IMR-90 (cell line): Measurements from ENCODE around the gene TTC8. TPM values are rescaled to one million over a fixed set of nuclear protein-coding genes. Genes with fewer than 3 reads are reported as not detected.

Experiments used
- ATAC-seq: fragments of 200-7000 bp; cut with Tn5 transposase; 2 replicates; pipeline ENCODE4 v1.9.1; 2020; ENCODE audit warnings: low read depth, mild to moderate bottlenecking, moderate library complexity
- BruUV-seq: library from RNA; stranded (reverse); fragments of 400-500 nt; replicated peaks from 2 replicates; lab custom pipeline; 2021; lab: Mats Ljungman, UMichigan
- CTCF ChIA-PET: fragments of 300-600 bp; formaldehyde crosslinking; extraction: SDS; loops from one replicate; lab custom pipeline; 2021; ENCODE audit warnings: antibody characterized with exemption; lab: Yijun Ruan, JAX
- POLR2A ChIA-PET: fragments of 300-600 bp; sonication (Branson Sonifier 250); formaldehyde crosslinking; loops from one replicate; lab custom pipeline; 2022; ENCODE audit warnings: antibody characterized with exemption; ENCODE audit not compliant: unreplicated experiment; lab: Charles Lee
- DNase-seq: peaks from one replicate; pipeline ENCODE4 v3.0.0; 2013
- H2AFZ ChIP-seq: replicated peaks from 2 replicates; pipeline ENCODE3; 2013; ENCODE audit warnings: low read length, mild to moderate bottlenecking; ENCODE audit not compliant: poor library complexity
- H2AK5ac ChIP-seq: 2 replicates; pipeline ENCODE4 v1.6.1; 2013; ENCODE audit warnings: low read depth, low read length, inconsistent platforms
- H2AK9ac ChIP-seq: replicated peaks from 2 replicates; pipeline ENCODE3; 2013; ENCODE audit warnings: mild to moderate bottlenecking, low read depth, low read length, moderate library complexity; ENCODE audit not compliant: poor library complexity
- H2BK120ac ChIP-seq: 2 replicates; pipeline ENCODE4 v1.6.1; 2013; ENCODE audit warnings: low read depth, low read length, inconsistent platforms
- H2BK15ac ChIP-seq: 3 replicates; pipeline ENCODE4 v1.6.1; 2013; ENCODE audit warnings: low read depth, low read length, inconsistent platforms
- H2BK20ac ChIP-seq: 2 replicates; pipeline ENCODE4 v1.6.1; 2013; ENCODE audit warnings: low read depth, mild to moderate bottlenecking, inconsistent platforms, low read length, moderate library complexity
- H2BK5ac ChIP-seq: 2 replicates; pipeline ENCODE4 v1.6.1; 2013; ENCODE audit warnings: mild to moderate bottlenecking, low read depth, low read length, inconsistent platforms; ENCODE audit not compliant: poor library complexity, severe bottlenecking
- H3K14ac ChIP-seq: replicated peaks from 2 replicates; pipeline ENCODE4 v1.6.1; 2013; ENCODE audit warnings: low read depth, low read length, inconsistent platforms
- H3K18ac ChIP-seq: 2 replicates; pipeline ENCODE4 v1.6.1; 2013; ENCODE audit warnings: low read depth, low read length, control low read depth
- H3K23ac ChIP-seq: 2 replicates; pipeline ENCODE4 v1.6.1; 2013; ENCODE audit warnings: low read depth, low read length, inconsistent platforms
- H3K27ac ChIP-seq: 2 replicates; pipeline ENCODE4 v1.5.1; 2013; ENCODE audit warnings: mild to moderate bottlenecking, control low read depth, low read length; ENCODE audit not compliant: insufficient read depth
- H3K27me3 ChIP-seq: 2 replicates; pipeline ENCODE4 v1.6.1; 2013; ENCODE audit warnings: low read length; ENCODE audit not compliant: control insufficient read depth, insufficient read depth
- H3K36me3 ChIP-seq: 2 replicates; pipeline ENCODE4 v1.6.1; 2013; ENCODE audit warnings: low read length, mixed read lengths; ENCODE audit not compliant: control insufficient read depth, insufficient read depth
- H3K4ac ChIP-seq: 2 replicates; pipeline ENCODE4 v1.6.1; 2013; ENCODE audit warnings: low read depth, low read length, inconsistent platforms
- H3K4me1 ChIP-seq: 2 replicates; pipeline ENCODE4 v1.6.1; 2013; ENCODE audit warnings: low read length, mixed read lengths; ENCODE audit not compliant: control insufficient read depth, insufficient read depth
- H3K4me2 ChIP-seq: 2 replicates; pipeline ENCODE4 v1.6.1; 2013; ENCODE audit warnings: low read depth, mild to moderate bottlenecking, control low read depth, low read length, moderate library complexity
- H3K4me3 ChIP-seq: 2 replicates; pipeline ENCODE4 v1.5.1; 2013; ENCODE audit warnings: low read depth, mild to moderate bottlenecking, control low read depth, low read length, moderate library complexity; ENCODE audit not compliant: insufficient read depth
- H3K56ac ChIP-seq: 2 replicates; pipeline ENCODE4 v1.6.1; 2013; ENCODE audit warnings: low read length, inconsistent platforms; ENCODE audit not compliant: insufficient read depth; ENCODE audit errors: extremely low read depth
- H3K79me1 ChIP-seq, 2 experiments: 2 replicates each; pipeline ENCODE4 v1.6.1; 2013; ENCODE audit warnings: low read length in 2 of 2, inconsistent platforms in 1 of 2, low read depth in 1 of 2
- H3K9ac ChIP-seq: 2 replicates; pipeline ENCODE4 v1.6.1; 2013; ENCODE audit warnings: low read depth, low read length, control low read depth
- H3K9me1 ChIP-seq: 2 replicates; pipeline ENCODE4 v1.6.1; 2013; ENCODE audit warnings: low read length, inconsistent platforms; ENCODE audit not compliant: insufficient read depth
- H3K9me3 ChIP-seq: 2 replicates; pipeline ENCODE4 v1.6.1; 2013; ENCODE audit warnings: low read length; ENCODE audit not compliant: control insufficient read depth, insufficient read depth
- H4K20me1 ChIP-seq: 2 replicates; pipeline ENCODE4 v1.6.1; 2013; ENCODE audit warnings: low read length, inconsistent platforms; ENCODE audit not compliant: insufficient read depth
- H4K5ac ChIP-seq: 2 replicates; pipeline ENCODE4 v1.6.1; 2013; ENCODE audit warnings: mild to moderate bottlenecking, low read depth, low read length, control low read depth
- H4K8ac ChIP-seq, 2 experiments: 2 replicates each; pipeline ENCODE4 v1.6.1; 2013; ENCODE audit warnings: low read depth in 2 of 2, low read length in 2 of 2, control low read depth in 1 of 2, inconsistent platforms in 1 of 2
- H4K91ac ChIP-seq: 2 replicates; pipeline ENCODE4 v1.6.1; 2013; ENCODE audit warnings: low read depth, low read length, inconsistent platforms; ENCODE audit not compliant: insufficient read depth
- BHLHE40 ChIP-seq: fragments of 150-350 bp; IDR thresholded peaks from 2 replicates; pipeline ENCODE4 v1.6.1; 2016; ENCODE audit warnings: mild to moderate bottlenecking, low read depth, low read length
- CEBPB ChIP-seq: IDR thresholded peaks from 2 replicates; pipeline ENCODE4 v1.6.1; 2012; ENCODE audit warnings: low read depth, low read length, improper control_type of control experiment
- CHD1 ChIP-seq: IDR thresholded peaks from 2 replicates; pipeline ENCODE4 v1.6.1; 2012; ENCODE audit warnings: low read depth, low read length, improper control_type of control experiment
- FOS ChIP-seq: fragments of 150-350 bp; IDR thresholded peaks from 2 replicates; pipeline ENCODE4 v1.6.1; 2016; ENCODE audit warnings: low read depth, low read length
- MAFK ChIP-seq: IDR thresholded peaks from 2 replicates; pipeline ENCODE4 v1.6.1; 2012; ENCODE audit warnings: low read depth, low read length, improper control_type of control experiment
- MAZ ChIP-seq: IDR thresholded peaks from 2 replicates; pipeline ENCODE4 v1.6.1; 2012; ENCODE audit warnings: low read depth, mild to moderate bottlenecking, low read length, improper control_type of control experiment, moderate library complexity, borderline replicate concordance
- MXI1 ChIP-seq: IDR thresholded peaks from 2 replicates; pipeline ENCODE4 v1.6.1; 2012; ENCODE audit warnings: low read depth, mild to moderate bottlenecking, low read length, moderate library complexity, borderline replicate concordance
- NFE2L2 ChIP-seq: fragments of 150-350 bp; IDR thresholded peaks from 2 replicates; pipeline ENCODE4 v1.6.1; 2016; ENCODE audit warnings: low read depth, mild to moderate bottlenecking, low read length
- POLR2A ChIP-seq: IDR thresholded peaks from 2 replicates; pipeline ENCODE4 v1.6.1; 2012; ENCODE audit warnings: mild to moderate bottlenecking, low read depth, low read length
- RAD21 ChIP-seq: IDR thresholded peaks from 2 replicates; pipeline ENCODE4 v1.6.1; 2012; ENCODE audit warnings: low read length, improper control_type of control experiment
- RCOR1 ChIP-seq: IDR thresholded peaks from 2 replicates; pipeline ENCODE4 v1.6.1; 2012; ENCODE audit warnings: mild to moderate bottlenecking, low read length, improper control_type of control experiment; ENCODE audit not compliant: insufficient replicate concordance
- RFX5 ChIP-seq: IDR thresholded peaks from 2 replicates; pipeline ENCODE4 v1.8.0; 2012; ENCODE audit warnings: low read depth, mild to moderate bottlenecking, low read length, moderate library complexity
- SMC3 ChIP-seq: fragments of 150-350 bp; IDR thresholded peaks from 2 replicates; pipeline ENCODE4 v1.6.1; 2016; ENCODE audit warnings: low read depth, mild to moderate bottlenecking, antibody characterized with exemption, low read length, moderate library complexity
- WGBS, 2 experiments: methylation state at CpG; one replicate each; pipeline versions ENCODE4 v1.1.5 to v1.1.7; 2013; ENCODE audit warnings: missing lambda C conversion rate in 2 of 2; ENCODE audit not compliant: insufficient read length in 1 of 2; ENCODE audit errors: extremely low coverage in 2 of 2; 5-methylcytosine and 5-hydroxymethylcytosine counted together
- dilution Hi-C: fragments of 300-500 bp; cut with HindIII; formaldehyde crosslinking; loops from one replicate; pipeline ENCODE4 v1.14.3; 2018; ENCODE audit warnings: low sequenced_read_pairs; ENCODE audit not compliant: unreplicated experiment
- in situ Hi-C: fragments of 300-500 bp; cut with MboI; formaldehyde crosslinking; loops from 3 replicates; pipeline ENCODE4 v1.14.3; 2019; ENCODE audit warnings: low sequenced_read_pairs, inconsistent platforms, mixed read lengths
- intact Hi-C: fragments of 100-400 bp; cut with micrococcal nuclease; formaldehyde crosslinking; loops from 2 replicates; pipeline ENCODE4 v1.10.0; 2022
- polyA plus RNA-seq, 3 experiments: library from polyadenylated mRNA; depleted of rRNA; stranded (reverse); fragments of >200 nt; gene quantifications; 2 replicates each; pipeline ENCODE4 v1.2.3, GENCODE V29; 2012; ENCODE audit warnings: low replicate concordance in 1 of 3
- total RNA-seq: library from RNA; depleted of rRNA; stranded (reverse); fragments of >200 nt; gene quantifications from 2 replicates; pipeline ENCODE4 v1.2.3, GENCODE V29; 2012
- TF ChIP-seq, protein P1 (sequence below): conservative IDR thresholded peaks from 2 replicates; pipeline ENCODE4 v1.5.1; 2012; ENCODE audit warnings: mild to moderate bottlenecking, low read depth, low read length, improper control_type of control experiment
- TF ChIP-seq, protein P2 (sequence below): fragments of 150-350 bp; IDR thresholded peaks from 2 replicates; pipeline ENCODE4 v1.6.1; 2016; ENCODE audit warnings: low read depth, mild to moderate bottlenecking, low read length, moderate library complexity, borderline replicate concordance
- TF ChIP-seq, protein P3 (sequence below): fragments of 150-350 bp; IDR thresholded peaks from 2 replicates; pipeline ENCODE4 v1.6.1; 2017; ENCODE audit warnings: mild to moderate bottlenecking, antibody characterized with exemption, low read length, low read depth

TTC8 gene
- total and polyA plus RNA-seq, 2 of the 4 experiments (the other 2 are of a cell fraction): 48.9 to 84.2 TPM

DNA sequence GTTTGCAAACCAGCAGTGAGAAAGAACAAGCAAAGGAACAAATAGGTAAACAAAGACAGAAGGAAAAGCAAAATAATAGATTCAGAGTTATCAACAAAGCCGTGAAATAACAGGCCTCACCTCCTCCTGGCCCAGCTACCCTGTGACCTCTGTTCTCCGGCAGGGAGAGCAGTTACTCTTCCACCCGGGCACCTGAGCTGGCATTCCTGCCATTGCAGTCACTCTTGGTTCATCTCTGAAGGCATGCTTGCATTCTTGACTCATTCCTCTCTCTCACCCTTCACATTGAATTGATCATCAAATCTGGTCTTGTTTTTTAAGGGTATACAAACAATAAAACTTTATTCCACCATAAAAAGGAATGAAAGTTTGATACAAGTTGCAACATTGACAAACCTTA is 95.1 kb downstream of the TTC8 start:
- dilution Hi-C loops (no loop called here), in situ Hi-C loops (no loop called here), intact Hi-C loops (no loop called here)
- Histone ChIP-seq H2BK120ac (no peak overlapping the region), H3K4ac (no peak overlapping the region), H3K27ac (no peak overlapping the region), H3K4me2 (no peak overlapping the region), H3K9me1 (no peaks in the 10 kb centered on the region; the same call in 1 of the 2 replicates), H3K56ac (no peak overlapping the region), H3K9me3 (peaks cover 2% of the 10 kb centered on the region), H4K8ac (no peak overlapping the region), H4K20me1 (no peaks in the 10 kb centered on the region), H3K23ac (no peak overlapping the region), H3K79me1 (no peaks in the 10 kb centered on the region), H3K14ac (no peak overlapping the region), H4K5ac (no peak overlapping the region), H2AK9ac (no peak overlapping the region), H2AFZ (peak overlapping the region; percentile 70), H3K4me1 (no peaks in the 10 kb centered on the region), H3K27me3 (peaks cover 7% of the 10 kb centered on the region), H4K91ac (no peak overlapping the region), H2BK5ac (no peak overlapping the region), H3K18ac (no peak overlapping the region), H2AK5ac (no peak overlapping the region), H2BK15ac (no peak overlapping the region), H2BK20ac (no peak overlapping the region), H3K9ac (no peak overlapping the region), H3K4me3 (no peak overlapping the region), H3K36me3 (no peaks in the 10 kb centered on the region)
- CTCF ChIA-PET: no interaction called here
- WGBS, 2 experiments: 40% methylated on average over 1 of the region's 3 CpGs; no CpG with 5 or more reads in 1 of the 2 experiments
- DNase-seq: no peak
- no TSS peak for BruUV-seq
- ATAC-seq: no peak
- TF ChIP-seq CHD1: no peak
- TF ChIP-seq, protein P1, sequence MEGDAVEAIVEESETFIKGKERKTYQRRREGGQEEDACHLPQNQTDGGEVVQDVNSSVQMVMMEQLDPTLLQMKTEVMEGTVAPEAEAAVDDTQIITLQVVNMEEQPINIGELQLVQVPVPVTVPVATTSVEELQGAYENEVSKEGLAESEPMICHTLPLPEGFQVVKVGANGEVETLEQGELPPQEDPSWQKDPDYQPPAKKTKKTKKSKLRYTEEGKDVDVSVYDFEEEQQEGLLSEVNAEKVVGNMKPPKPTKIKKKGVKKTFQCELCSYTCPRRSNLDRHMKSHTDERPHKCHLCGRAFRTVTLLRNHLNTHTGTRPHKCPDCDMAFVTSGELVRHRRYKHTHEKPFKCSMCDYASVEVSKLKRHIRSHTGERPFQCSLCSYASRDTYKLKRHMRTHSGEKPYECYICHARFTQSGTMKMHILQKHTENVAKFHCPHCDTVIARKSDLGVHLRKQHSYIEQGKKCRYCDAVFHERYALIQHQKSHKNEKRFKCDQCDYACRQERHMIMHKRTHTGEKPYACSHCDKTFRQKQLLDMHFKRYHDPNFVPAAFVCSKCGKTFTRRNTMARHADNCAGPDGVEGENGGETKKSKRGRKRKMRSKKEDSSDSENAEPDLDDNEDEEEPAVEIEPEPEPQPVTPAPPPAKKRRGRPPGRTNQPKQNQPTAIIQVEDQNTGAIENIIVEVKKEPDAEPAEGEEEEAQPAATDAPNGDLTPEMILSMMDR: no peak
- TF ChIP-seq, protein P2, sequence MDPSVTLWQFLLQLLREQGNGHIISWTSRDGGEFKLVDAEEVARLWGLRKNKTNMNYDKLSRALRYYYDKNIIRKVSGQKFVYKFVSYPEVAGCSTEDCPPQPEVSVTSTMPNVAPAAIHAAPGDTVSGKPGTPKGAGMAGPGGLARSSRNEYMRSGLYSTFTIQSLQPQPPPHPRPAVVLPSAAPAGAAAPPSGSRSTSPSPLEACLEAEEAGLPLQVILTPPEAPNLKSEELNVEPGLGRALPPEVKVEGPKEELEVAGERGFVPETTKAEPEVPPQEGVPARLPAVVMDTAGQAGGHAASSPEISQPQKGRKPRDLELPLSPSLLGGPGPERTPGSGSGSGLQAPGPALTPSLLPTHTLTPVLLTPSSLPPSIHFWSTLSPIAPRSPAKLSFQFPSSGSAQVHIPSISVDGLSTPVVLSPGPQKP: no peak
- TF ChIP-seq NFE2L2: no peak
- TF ChIP-seq MAFK: no peak
- TF ChIP-seq MXI1: no peak
- no peak for TF ChIP-seq CEBPB
- TF ChIP-seq POLR2A: no peak
- TF ChIP-seq BHLHE40: no peak
- TF ChIP-seq MAZ: no peak
- TF ChIP-seq RCOR1: no peak
- no peak for TF ChIP-seq RFX5
- TF ChIP-seq RAD21: no peak
- no peak for TF ChIP-seq SMC3
- TF ChIP-seq, protein P3, sequence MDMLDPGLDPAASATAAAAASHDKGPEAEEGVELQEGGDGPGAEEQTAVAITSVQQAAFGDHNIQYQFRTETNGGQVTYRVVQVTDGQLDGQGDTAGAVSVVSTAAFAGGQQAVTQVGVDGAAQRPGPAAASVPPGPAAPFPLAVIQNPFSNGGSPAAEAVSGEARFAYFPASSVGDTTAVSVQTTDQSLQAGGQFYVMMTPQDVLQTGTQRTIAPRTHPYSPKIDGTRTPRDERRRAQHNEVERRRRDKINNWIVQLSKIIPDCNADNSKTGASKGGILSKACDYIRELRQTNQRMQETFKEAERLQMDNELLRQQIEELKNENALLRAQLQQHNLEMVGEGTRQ: no peak
- TF ChIP-seq FOS: no peak
- POLR2A ChIA-PET: no interaction called here
